Adrenal gland (tissue), 5 donors: ENCODE results near the gene UBTF.

Experiments used
- CTCF ChIP-seq, 6 experiments: fragments of 450-650 bp in 4 of 6; fragments of 200-600 bp in 2 of 6; sonication (generic) in 1 of 6; IDR thresholded peaks; 1 replicate in 5 of 6; 2 replicates in 1 of 6; pipeline versions ENCODE4 v1.5.1 to v1.8.0; 2016 to 2021; ENCODE audit warnings: antibody characterized with exemption in 6 of 6, mild to moderate bottlenecking in 2 of 6, moderate library complexity in 1 of 6
- POLR2A ChIP-seq, 2 donors: fragments of 450-650 bp; IDR thresholded peaks; one replicate each; pipeline ENCODE4 v1.6.1; 2017; ENCODE audit warnings: antibody characterized with exemption in 2 of 2, mild to moderate bottlenecking in 2 of 2, moderate library complexity in 1 of 2
- donor health status: DM: no; HTN: no; CAD: no.

- no peak for TF ChIP-seq CTCF (IDR thresholded peaks at IDR 0.05)
- no peak for TF ChIP-seq POLR2A (IDR thresholded peaks at IDR 0.05)
Observed at GRCh38 chr17:44235583-44235936, 16.1 kb upstream of the UBTF start.
